HepG2 (cell line): Measurements from ENCODE around the gene RAB28. TPM values are rescaled to one million over a fixed set of nuclear protein-coding genes. Genes with fewer than 3 reads are reported as not detected.

ENCODE experiments used
- ATF7 ChIP-seq, 2 experiments: fragments of 450-650 bp in 1 of 2; sonication (generic) in 1 of 2; formaldehyde crosslinking in 1 of 2; IDR thresholded peaks; 2 replicates each; pipeline versions ENCODE4 v1.4.0 to v1.6.1; 2016 to 2020; ENCODE audit warnings: antibody characterized with exemption in 1 of 2, mild to moderate bottlenecking in 1 of 2, missing genetic modification reagents in 1 of 2
- ATRX ChIP-seq: sonication (generic); formaldehyde crosslinking; IDR thresholded peaks from 2 replicates; pipeline ENCODE4 v1.4.0; 2020; ENCODE audit warnings: missing genetic modification reagents, borderline replicate concordance
- KAT8 ChIP-seq: IDR thresholded peaks from 2 replicates; pipeline ENCODE4 v1.6.1; 2016; ENCODE audit warnings: missing genetic modification reagents, missing compliant biosample characterization
- KMT2B ChIP-seq: IDR thresholded peaks from 2 replicates; pipeline ENCODE4 v1.6.1; 2016; ENCODE audit warnings: missing genetic modification reagents, missing compliant biosample characterization
- NFE2L1 ChIP-seq: sonication (generic); formaldehyde crosslinking; IDR thresholded peaks from 2 replicates; pipeline ENCODE4 v1.4.0; 2020; ENCODE audit warnings: missing genetic modification reagents, mild to moderate bottlenecking, borderline replicate concordance
- PAWR ChIP-seq: sonication (generic); formaldehyde crosslinking; IDR thresholded peaks from 2 replicates; pipeline ENCODE4 v1.4.0; 2020; ENCODE audit warnings: missing genetic modification reagents, mild to moderate bottlenecking, borderline replicate concordance
- PCBP1 ChIP-seq: fragments of 200-400 bp; formaldehyde crosslinking; IDR thresholded peaks from 2 replicates; pipeline ENCODE4 v1.6.1; 2017; ENCODE audit warnings: mild to moderate bottlenecking, low read depth, low read length, borderline replicate concordance
- RELA ChIP-seq: sonication (generic); formaldehyde crosslinking; IDR thresholded peaks from 2 replicates; pipeline ENCODE4 v1.4.0; 2020; ENCODE audit warnings: missing genetic modification reagents
- TAF1 ChIP-seq: sonication (generic); formaldehyde crosslinking; IDR thresholded peaks from 2 replicates; pipeline ENCODE4 v1.4.0; 2020; ENCODE audit warnings: missing genetic modification reagents
- ZBTB10 ChIP-seq: sonication (generic); formaldehyde crosslinking; IDR thresholded peaks from 2 replicates; pipeline ENCODE4 v1.4.0; 2020; ENCODE audit warnings: missing genetic modification reagents, borderline replicate concordance
- ZBTB3 ChIP-seq: sonication (generic); formaldehyde crosslinking; IDR thresholded peaks from 2 replicates; pipeline ENCODE4 v1.4.0; 2020; ENCODE audit warnings: low read depth, mild to moderate bottlenecking, moderate library complexity, missing genetic modification reagents, borderline replicate concordance
- ZNF160 ChIP-seq: sonication (generic); formaldehyde crosslinking; IDR thresholded peaks from 2 replicates; pipeline ENCODE4 v1.8.0; 2022; ENCODE audit warnings: mild to moderate bottlenecking, inconsistent platforms, missing genetic modification reagents
- ZNF296 ChIP-seq: sonication (generic); formaldehyde crosslinking; conservative IDR thresholded peaks from 2 replicates; pipeline ENCODE4 v1.5.0; 2020; ENCODE audit warnings: mild to moderate bottlenecking, missing genetic modification reagents
- ZNF34 ChIP-seq: sonication (generic); formaldehyde crosslinking; IDR thresholded peaks from 2 replicates; pipeline ENCODE4 v1.4.0; 2020; ENCODE audit warnings: mild to moderate bottlenecking, missing genetic modification reagents, borderline replicate concordance
- ZNF549 ChIP-seq: sonication (generic); formaldehyde crosslinking; IDR thresholded peaks from 2 replicates; pipeline ENCODE4 v1.5.0; 2020; ENCODE audit warnings: missing genetic modification reagents
- ZSCAN21 ChIP-seq: sonication (generic); formaldehyde crosslinking; IDR thresholded peaks from 2 replicates; pipeline ENCODE4 v1.8.0; 2022; ENCODE audit warnings: mild to moderate bottlenecking, missing genetic modification reagents, moderate library complexity, borderline replicate concordance
- polyA plus RNA-seq, 8 experiments: library from polyadenylated mRNA; depleted of rRNA in 3 of 8; stranded (reverse) in 7 of 8; unstranded in 1 of 8; fragments of >200 nt; fragmentation: Illumina TruSeq in 4 of 8; extraction: Trizol in 4 of 8; gene quantifications; 2 replicates each; pipeline versions ENCODE4 v1.2.1 to v1.2.3, GENCODE V29; 2011 to 2016; ENCODE audit warnings: low read depth in 4 of 8, missing spikeins in 1 of 8, mixed read lengths in 1 of 8; ENCODE audit not compliant: insufficient read depth in 1 of 8
- total RNA-seq, 5 experiments: library from RNA; depleted of rRNA; stranded (reverse); fragments of >200 nt; fragmentation: Illumina TruSeq; extraction: Trizol; gene quantifications; 2 replicates each; pipeline ENCODE4 v1.2.3, GENCODE V29; 2016; ENCODE audit warnings: low read depth in 1 of 5
- TF ChIP-seq, protein P1 (sequence below): sonication (generic); formaldehyde crosslinking; IDR thresholded peaks from 2 replicates; pipeline ENCODE4 v1.5.0; 2020; ENCODE audit warnings: missing genetic modification reagents
- TF ChIP-seq, protein P2 (sequence below): sonication (generic); formaldehyde crosslinking; IDR thresholded peaks from 2 replicates; pipeline ENCODE4 v1.5.0; 2020; ENCODE audit warnings: mild to moderate bottlenecking, missing genetic modification reagents, borderline replicate concordance

Gene RAB28
- total and polyA plus RNA-seq, 2 of the 13 experiments (the other 11 are each of a cell fraction or from before 2014, with no cell fraction given), result 11.8 to 18.2 TPM

GRCh38 chr4:13484122-13484748, at the start of gene RAB28 (continued):
- TF ChIP-seq ZSCAN21 (CRISPR knock-in tag), result no peak
- no peak for TF ChIP-seq ATRX (CRISPR knock-in tag)
- TF ChIP-seq, protein P1, sequence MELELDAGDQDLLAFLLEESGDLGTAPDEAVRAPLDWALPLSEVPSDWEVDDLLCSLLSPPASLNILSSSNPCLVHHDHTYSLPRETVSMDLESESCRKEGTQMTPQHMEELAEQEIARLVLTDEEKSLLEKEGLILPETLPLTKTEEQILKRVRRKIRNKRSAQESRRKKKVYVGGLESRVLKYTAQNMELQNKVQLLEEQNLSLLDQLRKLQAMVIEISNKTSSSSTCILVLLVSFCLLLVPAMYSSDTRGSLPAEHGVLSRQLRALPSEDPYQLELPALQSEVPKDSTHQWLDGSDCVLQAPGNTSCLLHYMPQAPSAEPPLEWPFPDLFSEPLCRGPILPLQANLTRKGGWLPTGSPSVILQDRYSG (CRISPR knock-in tag), result no peak
- TF ChIP-seq KMT2B (CRISPR knock-in tag), result peak; percentile 41; the same call in 1 of the 2 replicates
- peak; percentile 69 for TF ChIP-seq ATF7 (IDR thresholded peaks at IDR 0.05)
- no peak for TF ChIP-seq ATF7 (CRISPR knock-in tag; IDR thresholded peaks at IDR 0.05)
- no peak for TF ChIP-seq PCBP1
- TF ChIP-seq PAWR, result no peak
- TF ChIP-seq TAF1, result peak; percentile 92
- TF ChIP-seq ZNF296 (CRISPR knock-in tag), result no peak
- TF ChIP-seq ZBTB10 (CRISPR knock-in tag), result no peak
- TF ChIP-seq, protein P2, sequence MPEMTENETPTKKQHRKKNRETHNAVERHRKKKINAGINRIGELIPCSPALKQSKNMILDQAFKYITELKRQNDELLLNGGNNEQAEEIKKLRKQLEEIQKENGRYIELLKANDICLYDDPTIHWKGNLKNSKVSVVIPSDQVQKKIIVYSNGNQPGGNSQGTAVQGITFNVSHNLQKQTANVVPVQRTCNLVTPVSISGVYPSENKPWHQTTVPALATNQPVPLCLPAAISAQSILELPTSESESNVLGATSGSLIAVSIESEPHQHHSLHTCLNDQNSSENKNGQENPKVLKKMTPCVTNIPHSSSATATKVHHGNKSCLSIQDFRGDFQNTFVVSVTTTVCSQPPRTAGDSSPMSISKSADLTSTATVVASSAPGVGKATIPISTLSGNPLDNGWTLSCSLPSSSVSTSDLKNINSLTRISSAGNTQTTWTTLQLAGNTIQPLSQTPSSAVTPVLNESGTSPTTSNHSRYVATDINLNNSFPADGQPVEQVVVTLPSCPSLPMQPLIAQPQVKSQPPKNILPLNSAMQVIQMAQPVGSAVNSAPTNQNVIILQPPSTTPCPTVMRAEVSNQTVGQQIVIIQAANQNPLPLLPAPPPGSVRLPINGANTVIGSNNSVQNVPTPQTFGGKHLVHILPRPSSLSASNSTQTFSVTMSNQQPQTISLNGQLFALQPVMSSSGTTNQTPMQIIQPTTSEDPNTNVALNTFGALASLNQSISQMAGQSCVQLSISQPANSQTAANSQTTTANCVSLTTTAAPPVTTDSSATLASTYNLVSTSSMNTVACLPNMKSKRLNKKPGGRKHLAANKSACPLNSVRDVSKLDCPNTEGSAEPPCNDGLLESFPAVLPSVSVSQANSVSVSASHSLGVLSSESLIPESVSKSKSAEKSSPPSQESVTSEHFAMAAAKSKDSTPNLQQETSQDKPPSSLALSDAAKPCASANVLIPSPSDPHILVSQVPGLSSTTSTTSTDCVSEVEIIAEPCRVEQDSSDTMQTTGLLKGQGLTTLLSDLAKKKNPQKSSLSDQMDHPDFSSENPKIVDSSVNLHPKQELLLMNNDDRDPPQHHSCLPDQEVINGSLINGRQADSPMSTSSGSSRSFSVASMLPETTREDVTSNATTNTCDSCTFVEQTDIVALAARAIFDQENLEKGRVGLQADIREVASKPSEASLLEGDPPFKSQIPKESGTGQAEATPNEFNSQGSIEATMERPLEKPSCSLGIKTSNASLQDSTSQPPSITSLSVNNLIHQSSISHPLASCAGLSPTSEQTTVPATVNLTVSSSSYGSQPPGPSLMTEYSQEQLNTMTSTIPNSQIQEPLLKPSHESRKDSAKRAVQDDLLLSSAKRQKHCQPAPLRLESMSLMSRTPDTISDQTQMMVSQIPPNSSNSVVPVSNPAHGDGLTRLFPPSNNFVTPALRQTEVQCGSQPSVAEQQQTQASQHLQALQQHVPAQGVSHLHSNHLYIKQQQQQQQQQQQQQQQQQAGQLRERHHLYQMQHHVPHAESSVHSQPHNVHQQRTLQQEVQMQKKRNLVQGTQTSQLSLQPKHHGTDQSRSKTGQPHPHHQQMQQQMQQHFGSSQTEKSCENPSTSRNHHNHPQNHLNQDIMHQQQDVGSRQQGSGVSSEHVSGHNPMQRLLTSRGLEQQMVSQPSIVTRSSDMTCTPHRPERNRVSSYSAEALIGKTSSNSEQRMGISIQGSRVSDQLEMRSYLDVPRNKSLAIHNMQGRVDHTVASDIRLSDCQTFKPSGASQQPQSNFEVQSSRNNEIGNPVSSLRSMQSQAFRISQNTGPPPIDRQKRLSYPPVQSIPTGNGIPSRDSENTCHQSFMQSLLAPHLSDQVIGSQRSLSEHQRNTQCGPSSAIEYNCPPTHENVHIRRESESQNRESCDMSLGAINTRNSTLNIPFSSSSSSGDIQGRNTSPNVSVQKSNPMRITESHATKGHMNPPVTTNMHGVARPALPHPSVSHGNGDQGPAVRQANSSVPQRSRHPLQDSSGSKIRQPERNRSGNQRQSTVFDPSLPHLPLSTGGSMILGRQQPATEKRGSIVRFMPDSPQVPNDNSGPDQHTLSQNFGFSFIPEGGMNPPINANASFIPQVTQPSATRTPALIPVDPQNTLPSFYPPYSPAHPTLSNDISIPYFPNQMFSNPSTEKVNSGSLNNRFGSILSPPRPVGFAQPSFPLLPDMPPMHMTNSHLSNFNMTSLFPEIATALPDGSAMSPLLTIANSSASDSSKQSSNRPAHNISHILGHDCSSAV (CRISPR knock-in tag), result no peak
- no peak for TF ChIP-seq ZNF160 (CRISPR knock-in tag)
- no peak for TF ChIP-seq RELA (CRISPR knock-in tag)
- no peak; the same call in 1 of the 2 replicates for TF ChIP-seq KAT8 (CRISPR knock-in tag)
- TF ChIP-seq ZNF549 (CRISPR knock-in tag), result no peak
- no peak for TF ChIP-seq NFE2L1 (CRISPR knock-in tag)
- no peak for TF ChIP-seq ZNF34 (CRISPR knock-in tag)
- 0 out of 2 replicates have a peak, but pooled peaks have one; percentile 28 for TF ChIP-seq ZBTB3 (CRISPR knock-in tag)
